HG02938 (cell line): Measurements from ENCODE around the gene ITSN1.
"Not testable (repeated sequence)": the region's sequence is repeated elsewhere in the genome, so short reads cannot be mapped to it uniquely, and the experiment has no call there.

Source experiments
- ATAC-seq: cut with Tn5 transposase; IDR thresholded peaks from one replicate; pipeline ENCODE4 v1.9.1; 2021; ENCODE audit warnings: mild to moderate bottlenecking, moderate library complexity; ENCODE audit not compliant: unreplicated experiment

Gene ITSN1

GRCh38 chr21:33915368-33916199, 273.3 kb downstream of the ITSN1 start, which contains the start of gene ATP5PO:
TSS of gene ATP5PO (minus strand) at chr21:33915804. CDS start at chr21:33915763, 41 bp downstream.
- ATAC-seq = peak; percentile 97

DNA sequence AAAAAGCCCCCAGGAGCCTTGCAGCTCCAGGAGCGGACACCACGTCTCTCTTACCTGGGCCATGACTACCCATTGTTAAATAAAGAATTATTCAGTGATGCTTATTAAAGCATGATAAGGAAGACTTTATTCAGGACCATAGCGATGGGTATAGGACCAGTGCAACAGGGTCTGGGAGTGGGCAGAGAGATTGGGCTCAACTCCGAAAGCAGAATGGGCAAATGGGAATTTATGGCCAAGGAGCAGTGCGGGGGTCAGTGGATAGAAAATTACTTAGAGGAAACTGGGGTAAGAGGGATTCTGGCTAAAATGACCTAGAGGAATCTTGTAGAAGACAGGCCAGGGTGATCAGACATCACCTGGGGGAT, 273.9 kb downstream of the ITSN1 start:
- peak; percentile 9 for ATAC-seq

DNA sequence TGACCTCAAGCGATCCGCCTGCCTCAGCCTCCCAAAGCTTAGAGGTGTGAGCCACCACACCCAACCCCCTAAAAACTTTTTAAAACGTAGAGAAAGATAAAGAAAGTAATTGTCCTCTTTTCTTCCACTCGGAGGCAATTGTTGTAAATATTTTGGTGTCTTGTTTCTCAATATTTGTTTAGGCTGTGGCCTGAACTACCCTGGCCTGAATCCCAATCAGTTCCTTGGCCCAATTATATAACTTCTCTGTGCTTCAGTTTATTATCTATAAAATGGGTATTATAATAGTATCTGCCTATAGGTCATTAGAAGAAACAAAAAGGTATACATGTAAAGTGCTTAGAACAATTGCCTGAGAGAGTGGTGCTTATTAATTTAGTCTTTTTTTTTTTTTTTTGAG, 275.1 kb downstream of the ITSN1 start:
- no peak for ATAC-seq

DNA sequence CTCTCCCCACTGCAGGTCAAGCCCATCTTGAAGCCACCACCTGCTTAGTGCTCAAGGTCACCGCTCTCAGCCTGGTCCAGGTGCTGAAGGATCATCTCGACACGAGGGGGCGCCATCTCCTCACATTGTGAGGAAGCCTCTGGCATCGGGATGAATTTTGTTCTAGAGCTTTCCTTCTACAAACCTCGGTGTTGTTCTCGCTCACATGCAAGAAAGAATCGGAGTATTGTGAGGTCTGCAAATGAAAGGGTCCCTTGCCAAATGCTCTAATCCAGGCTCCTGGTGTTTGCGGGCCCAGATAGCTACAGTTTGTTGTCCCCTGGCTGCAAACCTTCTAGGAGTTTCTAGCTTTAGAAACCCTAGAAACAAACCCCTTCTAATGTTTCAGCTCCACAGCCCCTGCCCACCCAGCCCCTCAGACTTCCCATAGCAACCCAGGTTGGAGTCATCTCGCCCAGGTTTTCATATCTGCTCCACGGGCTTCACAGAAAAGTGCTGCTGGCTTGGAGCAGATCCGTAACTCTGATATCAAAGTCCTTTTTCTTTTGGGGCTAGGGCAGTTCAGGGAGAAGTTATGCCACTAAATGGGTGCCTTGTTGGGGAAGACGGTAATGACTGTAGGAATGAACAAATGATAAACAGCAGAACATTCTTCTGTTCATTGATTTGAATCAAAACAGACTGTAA, 281.9 kb downstream of the ITSN1 start:
- peak; percentile 61 for ATAC-seq

DNA sequence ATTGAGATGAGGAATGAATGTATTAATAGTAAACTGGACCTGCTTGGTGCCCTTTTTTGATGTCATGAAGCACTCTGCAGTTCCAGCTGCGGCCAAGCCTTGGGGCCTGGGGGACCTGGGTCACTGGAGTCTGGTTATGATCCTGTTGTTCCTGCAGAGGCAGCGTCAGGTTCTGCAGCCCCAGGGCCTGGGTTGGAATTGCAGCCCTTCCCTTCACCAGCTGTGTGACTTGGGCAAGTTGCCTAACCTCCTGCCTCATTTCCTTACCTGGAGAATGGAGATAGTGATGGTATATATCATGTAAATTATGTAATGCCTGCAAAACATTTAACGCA, 282.4 kb downstream of the ITSN1 start:
- ATAC-seq = no peak

- ATAC-seq = not testable (repeated sequence)
Observed at GRCh38 chr21:33926248-33926647, 283.9 kb downstream of the ITSN1 start.

DNA sequence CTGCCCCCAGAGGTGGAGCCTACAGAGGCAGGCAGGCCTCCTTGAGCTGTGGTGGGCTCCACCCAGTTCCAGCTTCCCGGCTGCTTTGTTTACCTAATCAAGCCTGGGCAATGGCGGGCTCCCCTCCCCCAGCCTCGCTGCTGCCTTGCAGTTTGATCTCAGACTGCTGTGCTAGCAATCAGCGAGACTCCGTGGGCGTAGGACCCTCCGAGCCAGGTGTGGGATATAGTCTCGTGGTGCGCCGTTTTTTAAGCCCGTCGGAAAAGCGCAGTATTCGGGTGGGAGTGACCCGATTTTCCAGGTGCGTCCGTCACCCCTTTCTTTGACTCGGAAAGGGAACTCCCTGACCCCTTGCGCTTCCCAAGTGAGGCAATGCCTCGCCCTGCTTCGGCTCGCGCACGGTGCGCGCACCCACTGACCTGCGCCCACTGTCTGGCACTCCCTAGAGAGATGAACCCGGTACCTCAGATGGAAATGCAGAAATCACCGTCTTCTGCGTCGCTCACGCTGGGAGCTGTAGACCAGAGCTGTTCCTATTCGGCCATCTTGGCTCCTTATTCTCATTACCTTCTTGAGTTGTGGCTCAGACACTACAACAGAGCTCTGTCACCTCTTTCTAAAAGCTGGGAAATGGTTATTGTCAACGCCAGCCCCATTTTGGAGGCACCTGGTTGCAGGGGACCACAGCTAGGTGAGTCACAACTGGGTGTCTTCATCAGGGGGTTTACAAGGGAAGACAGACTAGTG, 288.9 kb downstream of the ITSN1 start:
- ATAC-seq = not testable (repeated sequence)

DNA sequence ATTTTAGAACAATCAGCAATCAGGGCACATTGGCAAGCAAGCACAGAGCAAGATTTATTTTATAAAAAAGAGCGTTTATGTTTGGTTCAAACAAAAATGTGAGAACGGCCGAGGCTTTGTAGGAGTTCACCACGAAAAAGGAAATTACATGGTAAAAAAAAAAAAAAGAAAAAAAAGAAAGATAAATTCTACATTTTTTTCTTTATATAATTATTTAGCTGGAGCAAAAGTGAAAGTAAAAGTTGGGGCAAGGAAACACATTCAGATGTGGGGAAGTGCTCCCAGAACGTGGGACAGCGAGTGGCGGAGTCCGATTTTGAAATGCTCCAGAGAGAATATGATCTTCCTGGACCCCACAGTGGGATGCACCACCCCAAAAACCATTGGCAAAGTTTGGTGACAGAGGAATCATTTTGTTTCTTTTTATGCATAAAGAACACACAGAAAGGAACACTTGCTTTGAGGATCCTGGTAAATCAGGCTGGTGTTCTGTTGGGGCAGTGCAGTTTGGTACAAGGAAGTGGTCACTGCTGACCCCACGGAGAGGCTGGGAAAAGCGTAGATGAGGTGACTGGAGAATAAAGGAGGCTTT, 289.6 kb downstream of the ITSN1 start:
- no peak for ATAC-seq

- ATAC-seq = no peak
Observed at GRCh38 chr21:33932731-33933130, 290.4 kb downstream of the ITSN1 start.

DNA sequence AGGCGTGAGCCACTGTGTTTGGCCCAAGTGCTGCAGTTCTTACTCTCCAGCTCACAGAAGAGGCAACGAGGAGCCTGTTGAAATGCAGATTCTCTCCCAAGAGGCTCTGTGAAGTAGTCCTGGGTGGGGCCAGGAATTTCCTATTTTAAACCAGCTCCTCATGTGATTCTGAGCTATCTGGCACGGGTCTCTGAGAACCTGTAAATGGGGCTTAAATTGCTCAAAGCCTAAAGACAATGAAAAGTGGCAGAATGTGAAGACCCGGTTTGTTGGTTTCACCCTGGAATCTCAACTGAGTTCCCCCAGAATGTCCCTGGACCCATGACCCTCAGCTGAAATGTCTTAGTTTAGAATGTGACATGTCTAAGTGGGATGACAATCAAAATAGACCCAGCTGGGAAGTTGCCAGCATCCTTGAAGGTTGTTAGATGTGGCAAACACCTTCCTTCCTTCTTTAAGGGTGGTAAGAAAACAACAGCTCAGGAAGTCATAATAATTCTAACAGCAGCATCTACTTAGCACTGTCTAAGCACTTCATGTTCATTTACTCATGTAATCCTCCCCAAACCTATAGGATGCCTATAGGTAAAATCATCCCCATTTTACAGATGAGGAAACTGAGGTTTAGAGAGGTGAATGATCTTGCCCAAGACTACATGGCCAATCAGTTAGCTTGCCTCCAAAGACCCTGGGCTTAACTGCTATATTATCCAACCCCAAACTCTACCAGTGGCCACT, 294.2 kb downstream of the ITSN1 start:
- ATAC-seq = no peak

DNA sequence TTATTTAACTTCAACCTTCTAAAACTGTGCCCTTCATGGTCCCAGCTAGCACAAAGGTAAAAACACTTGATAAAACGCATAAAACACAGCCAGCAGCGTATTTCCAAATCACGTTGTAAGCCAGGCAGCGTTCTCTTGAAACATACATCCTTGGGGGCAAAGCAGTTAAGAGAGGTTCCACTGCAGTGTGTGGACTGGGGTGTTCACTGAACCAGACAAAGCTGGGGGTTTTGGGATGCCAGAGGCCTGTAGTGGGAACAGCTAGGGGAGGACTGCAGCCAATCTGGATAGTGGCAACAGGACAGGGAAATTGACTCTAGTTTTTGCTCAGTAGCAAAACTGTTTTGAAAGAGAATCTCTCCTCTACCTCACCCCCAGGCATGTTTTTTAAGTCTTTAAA, 294.8 kb downstream of the ITSN1 start:
- no peak for ATAC-seq

- ATAC-seq = no peak
Observed at GRCh38 chr21:33937931-33938339, 295.6 kb downstream of the ITSN1 start.

GRCh38 chr21:33938381-33938780, 296.1 kb downstream of the ITSN1 start:
- ATAC-seq = no peak

DNA sequence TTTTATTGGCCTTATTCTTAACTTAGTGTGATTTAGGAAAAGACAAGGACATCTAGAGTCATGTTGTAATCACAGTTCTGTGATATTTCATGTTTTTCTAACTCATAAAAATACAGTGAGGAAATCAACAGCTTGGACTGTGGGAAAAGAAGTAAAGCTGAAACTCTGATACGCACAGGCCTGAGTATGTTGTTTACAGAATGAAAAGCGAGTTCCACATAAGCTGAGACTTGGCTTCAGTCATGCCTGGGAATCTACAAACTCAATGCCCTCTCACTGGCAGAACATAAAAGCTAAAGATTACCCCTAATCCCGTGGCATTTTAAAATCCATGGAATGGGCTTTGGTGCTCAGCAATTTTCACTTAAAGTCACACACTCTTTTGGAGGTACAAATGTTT, 296.9 kb downstream of the ITSN1 start:
- ATAC-seq = no peak

- no peak for ATAC-seq
Observed at GRCh38 chr21:33940164-33940880, 298.0 kb downstream of the ITSN1 start.

GRCh38 chr21:33940881-33941245, 298.6 kb downstream of the ITSN1 start:
- ATAC-seq = no peak

DNA sequence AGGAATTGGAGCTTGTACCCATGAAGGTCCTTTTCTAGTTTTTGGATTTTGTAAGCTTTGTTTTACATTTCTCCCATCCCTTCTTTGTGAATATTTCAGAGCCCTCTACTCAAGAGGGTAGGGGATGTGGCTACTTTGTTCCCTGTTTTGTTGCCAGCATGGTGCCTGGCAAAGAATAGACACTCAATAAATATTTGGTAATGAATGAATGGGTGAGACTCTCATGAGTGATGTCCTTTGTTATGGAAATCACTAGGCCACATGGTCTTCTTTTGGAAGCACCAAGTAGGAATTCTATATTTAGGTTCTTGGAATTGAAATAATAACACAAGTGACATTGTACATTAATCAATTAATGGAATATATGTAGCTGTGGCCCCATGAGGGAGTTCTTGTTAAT, 300.1 kb downstream of the ITSN1 start:
- ATAC-seq = no peak

DNA sequence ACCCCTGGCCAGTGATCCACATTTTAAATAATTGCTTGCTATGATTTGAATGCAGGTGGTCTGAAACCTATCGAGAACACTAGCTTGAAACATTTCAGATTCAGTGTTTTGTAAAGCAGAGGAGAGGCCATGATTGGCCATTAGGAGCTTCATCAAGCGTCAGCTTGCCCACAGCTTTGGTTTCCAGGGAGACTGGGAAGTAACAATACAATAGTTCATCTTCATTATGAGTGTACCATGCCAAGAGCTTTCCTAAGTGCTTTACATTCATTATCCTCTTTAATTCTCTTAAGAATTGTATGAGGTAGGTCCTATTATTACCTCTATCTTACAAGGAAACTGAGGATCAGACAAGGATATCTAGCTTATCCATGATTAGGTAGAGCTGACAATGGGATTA, 301.0 kb downstream of the ITSN1 start:
- ATAC-seq = no peak

GRCh38 chr21:33944185-33944763, 302.0 kb downstream of the ITSN1 start:
- ATAC-seq = no peak
